Left colon (tissue), 2 donors: ENCODE data around the gene HRG. TPM values are rescaled to one million over a fixed set of nuclear protein-coding genes. Genes with fewer than 3 reads are reported as not detected.

Experiments
- ATAC-seq: fragments of 200-7000 bp; cut with Tn5 transposase; one replicate; pipeline ENCODE4 v1.9.1; 2020; ENCODE audit warnings: mild to moderate bottlenecking, moderate library complexity
- DNase-seq, 2 donors: peaks; one replicate each; pipeline ENCODE4 v3.0.0-alpha.2; 2020
- intact Hi-C, 2 donors: fragments of 100-400 bp; cut with DNase I in 1 of 2; cut with micrococcal nuclease in 1 of 2; formaldehyde crosslinking; loops; one replicate each; pipeline versions ENCODE4 v1.11.2 to v1.14.0; 2022; cut with DNase I, micrococcal nuclease
- total RNA-seq, 2 donors: library from RNA; stranded (reverse); fragmentation: NEBNext Ultra II Directional; extraction: Animal tissue kit (Norgen Biotek cat#: 25700); gene quantifications; one replicate each; pipeline ENCODE4 v1.2.1, GENCODE V29; 2021
- donor health status: DM: no; HTN: no; CAD: no.
- donor health status: DM: yes; HTN: yes; CAD: no.

The HRG gene
- total RNA-seq, 2 donors from 2014 or later: not detected

DNA sequence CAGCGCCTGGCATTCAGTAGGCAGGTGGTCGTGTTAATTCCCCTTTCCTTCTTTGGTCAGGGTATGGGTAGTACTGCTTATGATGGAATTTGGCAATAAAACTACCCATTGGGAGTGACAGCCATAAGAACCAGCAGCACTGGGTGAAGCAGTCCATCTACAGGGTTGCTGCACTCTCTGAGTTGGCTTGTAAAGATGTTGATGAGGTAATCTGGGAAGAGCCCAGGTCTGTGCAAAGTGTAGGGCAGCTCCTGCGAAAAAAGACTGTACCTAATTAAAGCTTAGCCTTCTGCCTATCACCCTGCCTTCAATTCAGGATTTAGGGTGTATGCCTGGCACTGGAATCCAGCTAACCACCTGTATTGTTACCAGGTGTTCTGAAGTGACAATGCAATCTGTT is 30.3 kb upstream of the HRG start:
- intact Hi-C loops: no loop called here
- DNase-seq: no peak
- peak; percentile 47 for ATAC-seq

DNA sequence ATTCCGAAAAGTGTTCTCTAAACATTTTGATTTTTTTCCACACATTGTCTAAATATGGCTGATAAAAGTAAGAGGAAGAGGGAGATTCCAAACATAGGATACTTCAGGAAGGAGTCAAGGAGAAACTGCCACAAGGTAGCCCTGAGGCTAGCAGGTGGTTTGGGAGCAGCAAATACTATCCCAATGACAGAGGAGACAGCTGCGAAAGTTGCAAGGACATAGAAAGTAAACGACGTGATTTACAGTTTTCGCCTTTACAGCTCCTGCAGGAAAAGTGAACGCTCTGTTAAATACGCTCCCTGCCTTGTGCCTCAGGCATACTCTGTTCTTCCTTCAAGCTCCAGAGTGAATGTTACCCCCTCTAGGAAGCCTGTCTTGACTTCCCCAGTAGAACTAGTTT is 29.3 kb upstream of the HRG start:
- no peak for ATAC-seq
- intact Hi-C loops: no loop called here
- no peak for DNase-seq

DNA sequence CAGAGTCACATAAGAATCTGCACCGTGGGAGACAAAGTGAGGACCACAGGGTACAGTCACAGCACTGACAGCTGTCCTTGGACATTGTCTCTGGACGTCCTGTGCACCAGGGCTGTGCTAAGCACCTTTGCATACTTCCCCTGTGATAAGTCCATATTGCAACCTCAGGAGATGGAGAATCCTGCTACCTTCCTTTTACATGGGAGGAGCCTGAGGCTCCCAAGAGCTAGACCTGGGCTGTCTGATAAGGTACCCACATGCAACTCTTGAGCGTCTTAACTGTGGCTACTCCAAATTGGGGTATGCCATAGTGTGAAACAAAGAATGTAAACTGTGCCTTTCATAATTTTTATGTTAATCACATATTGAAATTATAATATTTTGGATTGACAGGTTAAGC is 28.1 kb upstream of the HRG start:
- DNase-seq (no peak), ATAC-seq (no peak)
- intact Hi-C loops: no loop called here

DNA sequence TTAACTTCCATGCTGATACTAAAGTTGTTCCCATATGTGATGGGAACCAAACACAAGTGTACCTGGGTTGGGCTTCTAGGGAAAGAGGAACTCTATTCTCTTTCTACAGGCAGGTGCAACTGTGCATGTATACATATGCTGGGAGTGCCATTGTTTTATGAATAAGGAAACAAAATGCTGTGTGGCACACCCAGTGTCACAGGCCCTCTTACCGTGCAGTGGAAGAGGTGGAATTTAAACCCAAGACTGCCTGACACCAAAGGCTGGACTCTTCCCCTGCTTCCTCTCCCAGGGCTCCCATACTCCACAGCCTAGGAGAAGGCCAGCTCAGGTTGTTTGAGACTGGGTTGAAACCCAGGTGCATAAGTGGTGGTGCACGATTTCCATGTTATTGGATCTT is 27.6 kb upstream of the HRG start:
- peak; percentile 51 to 63 for DNase-seq
- intact Hi-C loops: no loop called here
- peak; percentile 99 for ATAC-seq

DNA sequence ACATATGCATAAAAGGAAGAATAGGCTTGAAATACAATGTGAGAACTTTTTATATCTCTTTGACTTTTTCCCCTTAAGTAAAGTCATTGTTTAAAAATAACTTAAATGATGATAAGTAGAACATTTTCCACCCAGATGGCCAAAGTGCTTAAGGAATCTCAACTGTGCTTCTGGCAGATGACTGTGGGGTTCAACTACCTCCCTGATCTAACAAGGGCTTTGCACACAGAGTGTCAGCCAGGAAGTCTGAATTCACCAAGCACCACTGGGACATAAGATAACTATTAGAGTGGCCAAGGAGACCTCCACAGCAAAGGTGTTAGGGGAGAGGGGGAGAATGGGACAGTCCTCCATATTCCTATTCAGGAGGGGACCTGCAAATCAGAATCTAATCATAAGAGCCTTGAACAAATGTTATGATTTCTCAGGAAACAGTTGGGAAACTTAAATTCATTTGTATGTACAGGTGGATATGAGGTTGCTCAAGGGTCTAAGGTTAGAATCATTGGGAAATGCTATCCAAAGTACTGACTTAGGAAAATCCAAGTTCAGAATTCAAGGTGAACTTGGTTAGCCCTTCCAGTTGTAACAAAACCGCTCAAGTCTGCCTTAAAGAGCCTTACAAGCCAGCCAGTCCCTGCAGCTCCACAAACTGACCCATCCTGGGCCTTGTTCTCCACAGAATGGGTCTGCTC is 25.9 kb upstream of the HRG start, which contains the start of gene FETUB:
TSS of gene FETUB (plus strand) at position 622 of the 695 bp plus-strand sequence. CDS start at position 684, 62 bp downstream.
- no peak for DNase-seq
- no peak for ATAC-seq
- intact Hi-C loops: no loop called here

DNA sequence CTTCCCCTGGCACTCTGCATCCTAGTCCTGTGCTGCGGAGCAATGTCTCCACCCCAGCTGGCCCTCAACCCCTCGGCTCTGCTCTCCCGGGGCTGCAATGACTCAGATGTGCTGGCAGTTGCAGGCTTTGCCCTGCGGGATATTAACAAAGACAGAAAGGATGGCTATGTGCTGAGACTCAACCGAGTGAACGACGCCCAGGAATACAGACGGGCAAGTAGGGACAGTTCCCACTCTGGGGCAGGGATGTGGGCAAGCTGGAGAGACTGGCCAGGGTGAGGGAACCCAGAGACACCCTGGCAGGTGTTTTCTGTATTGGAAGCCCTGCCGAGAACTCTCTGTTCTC is 25.4 kb upstream of the HRG start:
- intact Hi-C loops: no loop called here
- ATAC-seq (no peak), DNase-seq (no peak)

DNA sequence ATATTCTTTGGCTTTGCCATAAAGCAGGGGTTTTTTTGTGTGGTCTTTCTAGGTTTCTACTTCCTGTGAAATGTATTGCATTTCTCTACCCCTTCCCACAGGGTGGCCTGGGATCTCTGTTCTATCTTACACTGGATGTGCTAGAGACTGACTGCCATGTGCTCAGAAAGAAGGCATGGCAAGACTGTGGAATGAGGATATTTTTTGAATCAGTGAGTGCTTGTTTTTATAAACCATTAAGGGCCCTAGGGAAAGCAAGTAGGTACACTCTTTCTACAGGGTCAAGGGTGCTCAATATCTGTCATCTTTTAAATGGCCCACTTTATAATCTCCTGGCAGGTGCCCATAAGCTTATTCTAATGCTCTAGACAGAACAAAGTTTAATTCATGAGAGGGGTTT is 24.9 kb upstream of the HRG start:
- intact Hi-C loops: no loop called here
- DNase-seq (no peak), ATAC-seq (no peak)

DNA sequence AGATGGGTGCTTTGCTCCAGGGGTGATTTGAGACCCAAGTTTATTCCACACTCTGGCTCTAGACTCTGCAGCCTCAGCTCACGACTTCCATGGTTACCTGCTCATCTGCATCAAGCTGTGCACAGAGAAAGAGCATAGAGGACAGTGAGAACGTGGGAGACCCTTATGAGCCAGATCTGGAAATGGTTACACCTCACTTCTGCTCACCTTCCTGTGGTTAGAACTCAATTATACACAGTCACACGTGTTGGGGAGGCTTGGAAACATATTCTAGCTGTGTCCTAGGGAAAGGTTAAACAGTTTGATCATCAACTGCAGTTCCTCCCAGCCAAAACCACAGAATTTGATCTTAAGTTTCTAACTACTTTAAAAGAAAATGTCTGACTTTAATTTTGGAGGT is 23.8 kb upstream of the HRG start:
- ATAC-seq: no peak
- DNase-seq: no peak
- intact Hi-C loops: no loop called here

DNA sequence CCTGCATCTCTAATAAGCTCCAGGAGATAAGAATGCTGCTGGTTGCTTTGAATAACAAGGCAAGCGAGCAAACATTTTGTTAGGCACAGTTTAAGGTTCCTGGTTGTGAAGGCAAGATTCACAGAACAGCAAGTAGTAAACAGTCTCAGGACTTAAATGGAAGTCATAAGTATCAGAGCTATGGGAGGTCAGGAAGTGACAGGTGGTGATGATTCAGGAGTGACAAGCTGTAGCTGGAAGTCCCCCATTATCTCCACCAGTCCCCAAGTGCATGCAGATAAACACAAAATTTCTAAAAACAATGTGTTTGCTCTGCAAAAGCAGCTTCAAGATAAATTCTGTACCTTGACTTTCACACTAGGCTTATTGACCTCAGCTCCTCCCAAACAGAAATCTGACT is 22.3 kb upstream of the HRG start:
- intact Hi-C loops: no loop called here
- no peak for DNase-seq
- no peak for ATAC-seq

DNA sequence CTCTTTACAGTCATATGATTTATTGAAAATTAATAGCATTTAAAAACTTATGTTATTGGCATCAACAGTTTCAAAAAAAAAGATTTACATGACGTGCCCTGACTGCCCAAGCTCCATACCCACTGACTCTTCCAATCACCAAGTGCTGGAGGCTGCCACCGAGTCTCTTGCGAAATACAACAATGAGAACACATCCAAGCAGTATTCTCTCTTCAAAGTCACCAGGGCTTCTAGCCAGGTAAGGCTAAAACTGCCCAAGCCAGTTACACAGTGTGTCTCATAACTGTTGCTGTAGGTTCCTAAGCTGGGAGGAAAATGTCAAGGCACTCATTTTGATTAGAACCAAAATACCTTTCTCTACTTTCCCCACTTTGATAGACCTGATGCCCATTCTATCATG is 21.1 kb upstream of the HRG start:
- intact Hi-C loops: no loop called here
- ATAC-seq: no peak
- DNase-seq: no peak

DNA sequence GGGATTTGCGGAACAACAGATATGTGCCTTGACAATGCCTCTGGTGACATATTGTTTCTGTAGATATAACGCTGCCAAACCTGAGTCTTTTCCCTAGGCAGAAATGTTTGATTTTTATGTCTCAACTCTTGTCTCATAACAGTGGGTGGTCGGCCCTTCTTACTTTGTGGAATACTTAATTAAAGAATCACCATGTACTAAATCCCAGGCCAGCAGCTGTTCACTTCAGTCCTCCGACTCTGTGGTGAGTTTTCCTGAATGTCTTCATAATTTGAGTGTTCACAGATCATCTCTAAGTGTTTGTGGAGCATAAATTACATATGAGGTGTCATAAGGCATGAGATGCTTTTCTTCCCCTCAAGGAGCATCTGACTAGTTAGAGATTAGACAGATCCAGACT is 19.7 kb upstream of the HRG start:
- DNase-seq (no peak), ATAC-seq (no peak)
- intact Hi-C loops: no loop called here

DNA sequence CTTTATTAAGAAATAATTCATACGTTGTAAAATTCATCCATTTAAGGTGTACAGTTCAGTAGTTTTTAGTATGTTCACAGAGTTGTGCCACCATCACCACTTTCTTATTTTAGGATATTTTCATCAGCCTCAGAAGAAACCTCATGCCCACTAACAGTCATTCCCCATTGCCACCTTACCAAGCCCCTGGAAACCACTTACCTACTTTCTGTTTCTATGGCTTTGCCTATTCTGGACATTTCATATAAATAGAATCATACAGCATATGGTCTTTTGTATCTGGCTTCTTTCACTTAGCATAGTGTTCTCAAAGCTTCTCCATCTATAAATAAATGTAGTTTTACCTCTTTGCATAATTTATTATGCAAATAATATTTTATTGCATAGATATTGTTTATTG is 19.0 kb upstream of the HRG start:
- DNase-seq: no peak
- ATAC-seq: no peak
- intact Hi-C loops: no loop called here

DNA sequence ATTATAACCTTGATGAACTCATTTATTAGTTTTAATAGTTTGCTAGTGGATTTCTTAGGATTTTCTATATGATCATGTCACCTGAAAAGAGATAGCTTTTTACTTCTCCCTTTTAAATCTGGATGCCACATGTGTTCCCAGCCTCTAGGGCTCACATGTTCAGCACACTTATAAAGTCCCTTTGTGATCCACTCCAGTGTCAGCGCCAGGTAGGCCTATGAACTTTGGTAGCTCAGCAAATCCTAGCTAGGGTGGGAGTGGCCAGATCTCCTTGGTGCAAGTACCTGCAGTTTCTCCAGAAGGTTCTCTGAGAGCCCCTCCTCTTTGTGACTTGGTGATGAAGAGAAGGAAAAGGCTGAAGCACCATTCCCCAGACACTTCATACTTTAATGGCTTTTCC is 17.0 kb upstream of the HRG start:
- intact Hi-C loops: no loop called here
- no peak for ATAC-seq
- DNase-seq: no peak

DNA sequence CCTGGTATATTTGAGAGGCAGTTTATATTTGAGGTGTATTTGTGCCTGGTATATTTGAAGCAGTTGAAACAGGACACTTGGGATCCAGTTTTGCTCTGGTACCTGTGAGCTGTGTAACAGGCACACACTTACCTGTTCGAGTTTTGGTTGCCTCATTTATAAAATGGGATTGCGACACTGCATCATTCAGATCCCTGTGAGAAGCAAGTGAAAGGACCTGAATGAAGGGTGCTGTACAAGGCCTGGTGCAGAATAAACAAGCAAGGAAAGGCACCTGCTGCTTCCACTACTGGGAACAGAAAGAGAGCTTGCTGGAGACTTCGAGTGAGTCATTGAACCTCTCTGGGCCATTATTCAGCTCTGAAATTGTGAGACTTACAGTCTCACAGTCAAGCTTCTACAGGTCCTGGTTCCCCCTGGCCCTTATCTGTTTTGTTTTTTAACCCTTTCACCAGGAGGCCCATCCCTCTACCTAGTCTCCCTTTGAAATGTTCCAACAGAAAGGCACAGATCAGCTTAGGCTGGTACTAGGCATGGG is 14.1 kb upstream of the HRG start:
- DNase-seq (no peak), ATAC-seq (no peak)
- intact Hi-C loops: no loop called here

DNA sequence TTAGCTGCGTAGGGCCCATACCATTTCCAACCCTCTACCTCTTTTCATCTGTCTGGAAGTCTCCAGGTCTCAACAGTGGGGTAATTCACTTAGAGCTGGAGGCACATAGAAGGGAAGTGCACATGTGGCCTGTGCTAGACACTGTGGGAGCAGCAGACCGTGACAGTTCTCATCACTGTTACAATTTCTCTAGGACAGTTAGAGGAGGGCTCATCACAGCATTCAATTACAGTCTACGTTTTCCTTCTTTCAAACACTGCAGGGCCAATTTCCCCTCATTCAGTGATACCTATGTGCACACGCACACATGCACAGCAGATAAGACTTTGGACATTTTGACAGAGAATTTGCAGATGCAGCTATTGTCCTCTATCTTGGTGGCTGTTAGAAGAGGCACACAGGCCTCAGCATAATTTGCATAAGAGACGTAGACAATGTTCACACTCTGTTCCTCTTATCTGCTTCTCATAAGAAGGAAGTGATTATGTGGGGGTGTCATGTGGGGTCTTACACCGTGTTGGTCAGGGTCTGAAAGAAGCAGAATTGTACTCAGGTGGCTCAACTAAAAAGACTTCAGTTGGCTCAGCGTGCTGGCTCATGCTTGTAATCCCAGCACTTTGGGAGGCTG is 12.6 kb upstream of the HRG start:
- intact Hi-C loops: no loop called here
- DNase-seq (no peak), ATAC-seq (no peak)

DNA sequence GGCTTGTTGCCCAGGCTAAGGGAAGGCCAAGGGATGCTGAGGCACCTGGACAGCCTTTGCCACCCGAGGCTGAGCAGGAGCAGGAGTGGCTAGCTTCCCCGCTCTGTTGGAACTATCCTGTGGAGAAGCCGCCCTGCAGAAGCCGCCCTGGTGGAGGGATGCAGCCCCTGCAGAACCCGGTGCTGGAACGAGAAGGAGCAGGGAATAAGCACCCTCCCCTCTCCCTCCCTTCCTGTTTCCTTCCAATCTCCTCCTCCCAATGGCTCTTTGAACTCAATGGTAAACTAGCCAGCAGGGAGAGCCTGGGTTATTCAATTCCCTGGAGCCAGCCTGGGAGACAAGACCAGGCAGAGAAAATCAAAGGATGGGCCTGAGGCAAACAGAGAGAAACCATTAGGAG is 11.8 kb upstream of the HRG start:
- DNase-seq (no peak), ATAC-seq (no peak)
- intact Hi-C loops: no loop called here

DNA sequence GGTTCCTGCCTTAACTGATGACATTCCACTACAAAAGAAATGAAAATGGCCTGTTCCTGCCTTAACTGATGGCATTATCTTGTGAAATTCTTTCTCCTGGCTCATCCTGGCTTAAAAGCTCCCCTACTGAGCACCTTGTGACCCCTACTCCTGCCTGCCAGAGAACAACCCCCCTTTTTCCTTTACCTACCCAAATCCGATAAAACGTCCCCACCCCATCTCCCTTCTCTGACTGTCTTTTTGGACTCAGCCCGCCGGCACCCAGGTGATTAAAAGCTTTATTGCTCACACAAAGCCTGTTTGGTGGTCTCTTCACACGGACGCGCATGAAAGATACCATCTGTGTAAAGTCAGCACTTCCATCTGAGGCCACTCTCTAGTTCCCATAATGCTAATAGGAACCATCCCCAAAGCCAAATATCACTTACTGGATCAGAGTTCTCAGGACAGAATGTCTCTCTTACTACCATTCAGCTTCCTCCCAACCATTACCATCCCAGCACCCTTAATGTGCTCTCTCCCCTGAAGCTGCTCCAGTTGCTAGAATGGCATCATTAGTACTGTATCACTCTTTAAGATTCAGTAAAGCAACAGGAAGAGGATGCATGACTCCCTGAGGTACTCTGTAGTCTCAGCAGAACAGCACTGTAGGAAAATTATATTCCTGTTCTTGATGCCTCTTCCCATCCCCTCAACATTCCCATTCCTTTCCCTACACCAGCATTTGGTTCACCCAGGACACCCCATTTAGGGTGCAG is 2.3 kb upstream of the HRG start:
- no peak for ATAC-seq
- intact Hi-C loops: no loop called here
- no peak for DNase-seq

DNA sequence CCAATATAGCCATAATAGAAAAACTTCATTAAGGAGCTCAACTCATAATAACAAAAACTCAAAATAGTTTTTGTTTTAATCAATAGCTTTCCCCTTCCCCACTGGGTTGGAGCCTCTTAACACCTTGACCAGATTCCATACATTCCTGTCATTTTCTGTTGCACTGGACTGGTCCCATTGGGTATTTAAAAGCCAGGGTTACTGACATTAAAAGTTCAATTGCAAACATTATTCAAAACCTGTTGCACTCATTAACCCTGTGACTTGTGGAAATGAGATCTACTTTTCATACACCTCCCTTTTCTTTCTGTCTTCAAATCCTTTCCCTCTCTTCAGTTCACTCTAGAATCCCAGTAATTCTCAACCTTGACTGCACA is 1.7 kb upstream of the HRG start:
- intact Hi-C loops: no loop called here
- DNase-seq: no peak
- no peak for ATAC-seq

DNA sequence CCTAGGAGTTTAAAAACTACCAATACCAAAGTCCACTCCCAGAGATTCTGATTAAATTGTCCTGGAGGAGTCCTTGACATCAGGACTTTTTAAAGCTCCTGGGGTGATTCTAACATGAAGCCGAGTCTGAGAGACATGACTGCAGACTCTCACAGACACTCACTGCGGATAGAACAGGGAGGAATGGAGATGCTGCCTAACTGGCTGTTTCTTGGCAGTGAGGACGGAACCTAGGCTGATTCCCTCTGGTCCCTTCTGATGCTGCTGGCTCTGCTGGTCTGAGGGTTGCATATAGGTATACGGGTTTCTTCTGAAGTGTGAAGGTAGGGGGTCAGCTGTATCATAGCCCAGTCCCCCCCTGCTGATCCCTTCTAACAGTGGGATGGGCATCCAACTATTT is 1.3 kb upstream of the HRG start:
- no peak for ATAC-seq
- intact Hi-C loops: no loop called here
- DNase-seq: no peak

DNA sequence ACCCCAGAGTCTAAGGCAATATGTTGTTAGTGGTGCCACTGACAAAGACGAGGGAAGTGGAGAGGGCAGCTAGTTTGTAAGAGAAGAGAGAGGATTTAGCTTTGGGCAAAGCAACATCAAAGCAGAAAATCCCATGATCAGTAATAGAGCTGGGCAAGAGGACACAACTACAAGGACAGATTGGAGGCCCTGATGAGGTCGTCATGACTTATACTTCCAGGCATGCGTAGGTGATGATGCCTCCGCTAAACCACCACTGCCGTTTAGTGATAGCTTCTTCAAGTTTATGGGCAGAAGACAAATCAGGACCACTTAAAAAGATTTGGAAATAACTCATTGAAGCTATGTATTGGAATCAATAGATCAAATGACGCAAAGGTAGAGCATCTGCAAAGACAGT is 2.6 kb downstream of the HRG start:
- ATAC-seq (no peak), DNase-seq (no peak)
- intact Hi-C loops: no loop called here
